ENCODE data around the gene NR2F2.
"Not testable (repeated sequence)": the region's sequence is repeated elsewhere in the genome, so short reads cannot be mapped to it uniquely, and the experiment has no call there.

NR2F2 gene

GRCh38 chr15:96374499-96374898, 44.0 kb downstream of the NR2F2 start:
- no peak for DNase-seq

GRCh38 chr15:96379592-96379991, 49.1 kb downstream of the NR2F2 start:
- not testable (repeated sequence) for DNase-seq

- DNase-seq = no peak
Observed at GRCh38 chr15:96381463-96381862, 51.0 kb downstream of the NR2F2 start.

DNA sequence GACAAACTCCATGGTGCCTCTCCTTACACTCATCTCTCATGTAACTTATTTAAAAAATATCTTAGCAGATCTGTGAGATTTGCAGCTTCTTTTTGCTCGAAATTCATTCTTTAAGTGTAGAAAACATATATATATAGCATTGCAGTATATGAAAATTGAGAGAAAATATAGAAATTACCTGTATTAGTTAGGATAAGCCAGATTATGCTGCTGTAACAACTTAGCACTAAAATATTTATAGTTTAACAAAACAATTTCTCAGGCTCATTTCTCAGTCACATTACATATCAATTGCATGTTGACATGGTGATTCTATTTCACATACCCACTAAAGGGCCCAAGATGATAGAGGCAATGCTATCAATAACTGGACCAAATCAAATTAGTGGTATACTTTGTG, 54.7 kb downstream of the NR2F2 start:
- no peak for DNase-seq

DNA sequence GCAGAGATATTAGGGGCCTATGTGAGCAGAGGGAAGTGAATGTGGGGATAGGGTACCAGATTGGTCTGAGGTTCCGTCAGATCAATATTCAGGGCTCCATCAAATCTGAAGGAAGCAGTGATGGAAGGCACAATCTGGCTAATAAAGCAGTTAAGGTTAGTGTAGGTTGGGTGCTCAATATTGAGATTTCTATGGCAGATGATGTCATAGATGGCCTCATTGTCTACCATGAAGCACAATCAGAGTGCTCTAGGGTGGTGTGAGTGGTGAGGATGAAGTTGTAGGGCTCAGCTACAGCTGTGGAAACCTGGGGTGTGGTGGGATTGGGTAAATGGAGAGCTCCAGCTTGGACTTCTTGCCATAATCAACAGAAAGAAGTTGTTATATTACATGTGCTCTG, 58.2 kb downstream of the NR2F2 start:
- DNase-seq = no peak
